Parathyroid adenoma (tissue), 2 donors: ENCODE measurements around the gene VLDLR.

Experiments used
- H2AFZ ChIP-seq: fragments of 300-600 bp; sonication (generic); one replicate; pipeline ENCODE4 v1.7.0; 2017; ENCODE audit warnings: antibody characterized with exemption, mild to moderate bottlenecking
- H3K27ac ChIP-seq: fragments of 300-600 bp; sonication (generic); one replicate; pipeline ENCODE4 v1.7.0; 2017
- H3K27me3 ChIP-seq: fragments of 300-600 bp; sonication (generic); one replicate; pipeline ENCODE4 v1.7.0; 2017; ENCODE audit warnings: low read length; ENCODE audit not compliant: control insufficient read depth, insufficient read depth
- H3K36me3 ChIP-seq: fragments of 300-600 bp; sonication (generic); one replicate; pipeline ENCODE4 v1.7.0; 2017; ENCODE audit warnings: low read length; ENCODE audit not compliant: control insufficient read depth, insufficient read depth
- H3K4me1 ChIP-seq: fragments of 300-600 bp; sonication (generic); one replicate; pipeline ENCODE4 v1.7.0; 2017; ENCODE audit warnings: control low read depth
- H3K4me2 ChIP-seq: fragments of 300-600 bp; sonication (generic); one replicate; pipeline ENCODE4 v1.7.0; 2017; ENCODE audit warnings: low read length
- H3K4me3 ChIP-seq: fragments of 300-600 bp; sonication (generic); one replicate; pipeline ENCODE4 v1.7.0; 2017; ENCODE audit warnings: low read depth, low read length
- H3K79me2 ChIP-seq: fragments of 300-600 bp; sonication (generic); one replicate; pipeline ENCODE4 v1.7.0; 2017; ENCODE audit warnings: control low read depth
- H3K9ac ChIP-seq: fragments of 300-600 bp; sonication (generic); one replicate; pipeline ENCODE4 v1.7.0; 2017; ENCODE audit warnings: mild to moderate bottlenecking
- H3K9me3 ChIP-seq: fragments of 300-600 bp; sonication (generic); one replicate; pipeline ENCODE4 v1.7.0; 2017; ENCODE audit warnings: low read length; ENCODE audit not compliant: control insufficient read depth
- CTCF ChIP-seq: fragments of 300-600 bp; sonication (generic); IDR thresholded peaks from one replicate; pipeline ENCODE4 v1.7.0; 2017; ENCODE audit warnings: antibody characterized with exemption, mild to moderate bottlenecking
- donor health status: primary hyperparathyroidism.

Gene VLDLR

GRCh38 chr9:2637390-2637789, 15.8 kb downstream of the VLDLR start:
- Histone ChIP-seq H2AFZ (no peak overlapping the region), H3K4me1 (peaks cover 5% of the 10 kb centered on the region)
- TF ChIP-seq CTCF: no peak

GRCh38 chr9:2638871-2639673, 17.5 kb downstream of the VLDLR start:
- no peaks in the 10 kb centered on the region for H3K9me3 ChIP-seq
- H3K27ac ChIP-seq: no peak overlapping the region
- H3K4me3 ChIP-seq: no peak overlapping the region
- H2AFZ ChIP-seq: no peak overlapping the region
- peaks cover 5% of the 10 kb centered on the region for H3K4me1 ChIP-seq
- H3K9ac ChIP-seq: no peak overlapping the region
- no peak overlapping the region for H3K4me2 ChIP-seq
- H3K79me2 ChIP-seq: no peaks in the 10 kb centered on the region
- TF ChIP-seq CTCF: no peak
- H3K27me3 ChIP-seq: no peaks in the 10 kb centered on the region
- no peaks in the 10 kb centered on the region for H3K36me3 ChIP-seq

More at GRCh38 chr9:2637390-2637789, 15.8 kb downstream of the VLDLR start:
- Histone ChIP-seq H3K36me3 (no peaks in the 10 kb centered on the region), H3K4me2 (no peak overlapping the region), H3K9me3 (no peaks in the 10 kb centered on the region), H3K4me3 (no peak overlapping the region), H3K27me3 (no peaks in the 10 kb centered on the region), H3K79me2 (no peaks in the 10 kb centered on the region), H3K27ac (no peak overlapping the region), H3K9ac (no peak overlapping the region)

GRCh38 chr9:2639786-2640185, 18.2 kb downstream of the VLDLR start:
- H3K9ac ChIP-seq: no peak overlapping the region
- H3K79me2 ChIP-seq: no peaks in the 10 kb centered on the region
- no peaks in the 10 kb centered on the region for H3K9me3 ChIP-seq
- no peaks in the 10 kb centered on the region for H3K27me3 ChIP-seq
- H2AFZ ChIP-seq: no peak overlapping the region
- no peak overlapping the region for H3K4me2 ChIP-seq
- no peak overlapping the region for H3K4me3 ChIP-seq
- peaks cover 5% of the 10 kb centered on the region for H3K4me1 ChIP-seq
- H3K27ac ChIP-seq: no peak overlapping the region
- TF ChIP-seq CTCF: no peak
- no peaks in the 10 kb centered on the region for H3K36me3 ChIP-seq

- H3K4me2 ChIP-seq: no peak overlapping the region
- H2AFZ ChIP-seq: no peak overlapping the region
- H3K27me3 ChIP-seq: no peaks in the 10 kb centered on the region
- H3K4me1 ChIP-seq: peaks cover 3% of the 10 kb centered on the region
- no peak overlapping the region for H3K9ac ChIP-seq
- no peaks in the 10 kb centered on the region for H3K79me2 ChIP-seq
- no peak for TF ChIP-seq CTCF
- no peak overlapping the region for H3K4me3 ChIP-seq
- H3K36me3 ChIP-seq: no peaks in the 10 kb centered on the region
- no peak overlapping the region for H3K27ac ChIP-seq
- no peaks in the 10 kb centered on the region for H3K9me3 ChIP-seq
These were observed 19.0 kb downstream of the VLDLR start for GRCh38 chr9:2640570-2640969.

GRCh38 chr9:2641033-2641432, 19.4 kb downstream of the VLDLR start:
- Histone ChIP-seq H3K9ac (no peak overlapping the region), H3K27me3 (no peaks in the 10 kb centered on the region), H2AFZ (no peak overlapping the region), H3K79me2 (no peaks in the 10 kb centered on the region), H3K4me3 (no peak overlapping the region), H3K4me1 (peaks cover 3% of the 10 kb centered on the region), H3K9me3 (no peaks in the 10 kb centered on the region), H3K27ac (no peak overlapping the region), H3K4me2 (no peak overlapping the region), H3K36me3 (no peaks in the 10 kb centered on the region)
- TF ChIP-seq CTCF: no peak
